ENCODE data around the gene LRRC53.

DNA sequence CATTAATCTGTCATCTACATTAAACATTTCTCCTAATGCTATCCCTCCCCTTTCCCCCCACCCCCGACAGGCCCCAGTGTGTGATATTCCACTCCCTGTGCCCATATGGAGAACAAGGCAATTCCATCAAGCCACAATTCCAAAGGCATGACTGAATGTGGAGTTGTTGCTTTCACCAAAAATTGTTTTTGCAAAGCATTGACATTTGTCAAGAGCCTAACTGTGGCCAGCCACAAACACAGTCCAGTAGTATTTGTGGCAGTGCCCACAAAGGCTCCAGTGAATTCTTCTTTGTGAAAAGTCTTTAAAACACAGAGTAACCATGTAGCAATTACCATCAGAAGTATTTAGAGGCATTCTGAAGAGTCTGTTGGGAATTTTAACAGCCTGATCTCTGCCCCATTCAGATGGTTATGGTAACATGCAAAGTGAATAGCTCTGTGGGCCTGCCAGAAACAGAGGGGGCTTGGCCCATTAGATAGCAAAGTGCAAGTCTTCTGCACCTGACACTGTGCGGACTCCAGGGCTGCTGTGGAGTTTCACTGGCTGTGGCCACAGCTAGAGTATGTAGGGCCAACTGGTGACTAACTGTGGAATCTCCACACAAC lies 11.6 kb upstream of the LRRC53 start:
- TF ChIP-seq ZNF121 (CRISPR knock-in tag; IDR thresholded peaks at IDR 0.05) (no peak), KAT7 (CRISPR knock-in tag; IDR thresholded peaks at IDR 0.05; ENCODE audit: borderline replicate concordance) (no peak), ZNF263 (CRISPR knock-in tag; IDR thresholded peaks at IDR 0.05; ENCODE audit: low read depth) (no peak), CBFB (CRISPR knock-in tag; IDR thresholded peaks at IDR 0.05; ENCODE audit: low read depth) (no peak), ETV6 (CRISPR knock-in tag; IDR thresholded peaks at IDR 0.05) (no peak)
- TF ChIP-seq, protein P1, sequence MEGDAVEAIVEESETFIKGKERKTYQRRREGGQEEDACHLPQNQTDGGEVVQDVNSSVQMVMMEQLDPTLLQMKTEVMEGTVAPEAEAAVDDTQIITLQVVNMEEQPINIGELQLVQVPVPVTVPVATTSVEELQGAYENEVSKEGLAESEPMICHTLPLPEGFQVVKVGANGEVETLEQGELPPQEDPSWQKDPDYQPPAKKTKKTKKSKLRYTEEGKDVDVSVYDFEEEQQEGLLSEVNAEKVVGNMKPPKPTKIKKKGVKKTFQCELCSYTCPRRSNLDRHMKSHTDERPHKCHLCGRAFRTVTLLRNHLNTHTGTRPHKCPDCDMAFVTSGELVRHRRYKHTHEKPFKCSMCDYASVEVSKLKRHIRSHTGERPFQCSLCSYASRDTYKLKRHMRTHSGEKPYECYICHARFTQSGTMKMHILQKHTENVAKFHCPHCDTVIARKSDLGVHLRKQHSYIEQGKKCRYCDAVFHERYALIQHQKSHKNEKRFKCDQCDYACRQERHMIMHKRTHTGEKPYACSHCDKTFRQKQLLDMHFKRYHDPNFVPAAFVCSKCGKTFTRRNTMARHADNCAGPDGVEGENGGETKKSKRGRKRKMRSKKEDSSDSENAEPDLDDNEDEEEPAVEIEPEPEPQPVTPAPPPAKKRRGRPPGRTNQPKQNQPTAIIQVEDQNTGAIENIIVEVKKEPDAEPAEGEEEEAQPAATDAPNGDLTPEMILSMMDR (IDR thresholded peaks at IDR 0.05), result no peak
- TF ChIP-seq, protein P2, sequence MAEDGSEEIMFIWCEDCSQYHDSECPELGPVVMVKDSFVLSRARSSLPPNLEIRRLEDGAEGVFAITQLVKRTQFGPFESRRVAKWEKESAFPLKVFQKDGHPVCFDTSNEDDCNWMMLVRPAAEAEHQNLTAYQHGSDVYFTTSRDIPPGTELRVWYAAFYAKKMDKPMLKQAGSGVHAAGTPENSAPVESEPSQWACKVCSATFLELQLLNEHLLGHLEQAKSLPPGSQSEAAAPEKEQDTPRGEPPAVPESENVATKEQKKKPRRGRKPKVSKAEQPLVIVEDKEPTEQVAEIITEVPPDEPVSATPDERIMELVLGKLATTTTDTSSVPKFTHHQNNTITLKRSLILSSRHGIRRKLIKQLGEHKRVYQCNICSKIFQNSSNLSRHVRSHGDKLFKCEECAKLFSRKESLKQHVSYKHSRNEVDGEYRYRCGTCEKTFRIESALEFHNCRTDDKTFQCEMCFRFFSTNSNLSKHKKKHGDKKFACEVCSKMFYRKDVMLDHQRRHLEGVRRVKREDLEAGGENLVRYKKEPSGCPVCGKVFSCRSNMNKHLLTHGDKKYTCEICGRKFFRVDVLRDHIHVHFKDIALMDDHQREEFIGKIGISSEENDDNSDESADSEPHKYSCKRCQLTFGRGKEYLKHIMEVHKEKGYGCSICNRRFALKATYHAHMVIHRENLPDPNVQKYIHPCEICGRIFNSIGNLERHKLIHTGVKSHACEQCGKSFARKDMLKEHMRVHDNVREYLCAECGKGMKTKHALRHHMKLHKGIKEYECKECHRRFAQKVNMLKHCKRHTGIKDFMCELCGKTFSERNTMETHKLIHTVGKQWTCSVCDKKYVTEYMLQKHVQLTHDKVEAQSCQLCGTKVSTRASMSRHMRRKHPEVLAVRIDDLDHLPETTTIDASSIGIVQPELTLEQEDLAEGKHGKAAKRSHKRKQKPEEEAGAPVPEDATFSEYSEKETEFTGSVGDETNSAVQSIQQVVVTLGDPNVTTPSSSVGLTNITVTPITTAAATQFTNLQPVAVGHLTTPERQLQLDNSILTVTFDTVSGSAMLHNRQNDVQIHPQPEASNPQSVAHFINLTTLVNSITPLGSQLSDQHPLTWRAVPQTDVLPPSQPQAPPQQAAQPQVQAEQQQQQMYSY (CRISPR knock-in tag; IDR thresholded peaks at IDR 0.05), result no peak
- TF ChIP-seq, protein P3, sequence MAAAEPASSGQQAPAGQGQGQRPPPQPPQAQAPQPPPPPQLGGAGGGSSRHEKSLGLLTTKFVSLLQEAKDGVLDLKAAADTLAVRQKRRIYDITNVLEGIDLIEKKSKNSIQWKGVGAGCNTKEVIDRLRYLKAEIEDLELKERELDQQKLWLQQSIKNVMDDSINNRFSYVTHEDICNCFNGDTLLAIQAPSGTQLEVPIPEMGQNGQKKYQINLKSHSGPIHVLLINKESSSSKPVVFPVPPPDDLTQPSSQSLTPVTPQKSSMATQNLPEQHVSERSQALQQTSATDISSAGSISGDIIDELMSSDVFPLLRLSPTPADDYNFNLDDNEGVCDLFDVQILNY (CRISPR knock-in tag; IDR thresholded peaks at IDR 0.05), result no peak
- TF ChIP-seq, protein P4, sequence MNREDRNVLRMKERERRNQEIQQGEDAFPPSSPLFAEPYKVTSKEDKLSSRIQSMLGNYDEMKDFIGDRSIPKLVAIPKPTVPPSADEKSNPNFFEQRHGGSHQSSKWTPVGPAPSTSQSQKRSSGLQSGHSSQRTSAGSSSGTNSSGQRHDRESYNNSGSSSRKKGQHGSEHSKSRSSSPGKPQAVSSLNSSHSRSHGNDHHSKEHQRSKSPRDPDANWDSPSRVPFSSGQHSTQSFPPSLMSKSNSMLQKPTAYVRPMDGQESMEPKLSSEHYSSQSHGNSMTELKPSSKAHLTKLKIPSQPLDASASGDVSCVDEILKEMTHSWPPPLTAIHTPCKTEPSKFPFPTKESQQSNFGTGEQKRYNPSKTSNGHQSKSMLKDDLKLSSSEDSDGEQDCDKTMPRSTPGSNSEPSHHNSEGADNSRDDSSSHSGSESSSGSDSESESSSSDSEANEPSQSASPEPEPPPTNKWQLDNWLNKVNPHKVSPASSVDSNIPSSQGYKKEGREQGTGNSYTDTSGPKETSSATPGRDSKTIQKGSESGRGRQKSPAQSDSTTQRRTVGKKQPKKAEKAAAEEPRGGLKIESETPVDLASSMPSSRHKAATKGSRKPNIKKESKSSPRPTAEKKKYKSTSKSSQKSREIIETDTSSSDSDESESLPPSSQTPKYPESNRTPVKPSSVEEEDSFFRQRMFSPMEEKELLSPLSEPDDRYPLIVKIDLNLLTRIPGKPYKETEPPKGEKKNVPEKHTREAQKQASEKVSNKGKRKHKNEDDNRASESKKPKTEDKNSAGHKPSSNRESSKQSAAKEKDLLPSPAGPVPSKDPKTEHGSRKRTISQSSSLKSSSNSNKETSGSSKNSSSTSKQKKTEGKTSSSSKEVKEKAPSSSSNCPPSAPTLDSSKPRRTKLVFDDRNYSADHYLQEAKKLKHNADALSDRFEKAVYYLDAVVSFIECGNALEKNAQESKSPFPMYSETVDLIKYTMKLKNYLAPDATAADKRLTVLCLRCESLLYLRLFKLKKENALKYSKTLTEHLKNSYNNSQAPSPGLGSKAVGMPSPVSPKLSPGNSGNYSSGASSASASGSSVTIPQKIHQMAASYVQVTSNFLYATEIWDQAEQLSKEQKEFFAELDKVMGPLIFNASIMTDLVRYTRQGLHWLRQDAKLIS (CRISPR knock-in tag; IDR thresholded peaks at IDR 0.05; ENCODE audit: borderline replicate concordance), result no peak
- TF ChIP-seq, protein P5, sequence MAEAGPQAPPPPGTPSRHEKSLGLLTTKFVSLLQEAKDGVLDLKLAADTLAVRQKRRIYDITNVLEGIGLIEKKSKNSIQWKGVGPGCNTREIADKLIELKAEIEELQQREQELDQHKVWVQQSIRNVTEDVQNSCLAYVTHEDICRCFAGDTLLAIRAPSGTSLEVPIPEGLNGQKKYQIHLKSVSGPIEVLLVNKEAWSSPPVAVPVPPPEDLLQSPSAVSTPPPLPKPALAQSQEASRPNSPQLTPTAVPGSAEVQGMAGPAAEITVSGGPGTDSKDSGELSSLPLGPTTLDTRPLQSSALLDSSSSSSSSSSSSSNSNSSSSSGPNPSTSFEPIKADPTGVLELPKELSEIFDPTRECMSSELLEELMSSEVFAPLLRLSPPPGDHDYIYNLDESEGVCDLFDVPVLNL (CRISPR knock-in tag; IDR thresholded peaks at IDR 0.05; ENCODE audit: borderline replicate concordance, low read depth), result no peak

Measured in WTC11 (cell line).